GM19467 (cell line): Measurements from ENCODE around the gene UBXN1.

Experiments used
- ATAC-seq: cut with Tn5 transposase; IDR thresholded peaks from one replicate; pipeline ENCODE4 v1.9.1; 2021; ENCODE audit warnings: mild to moderate bottlenecking, moderate library complexity; ENCODE audit not compliant: unreplicated experiment

UBXN1 gene

GRCh38 chr11:62646825-62647608 is 31.9 kb downstream of the UBXN1 start:
- ATAC-seq: no peak

- ATAC-seq: peak; percentile 81
Measured at GRCh38 chr11:62645946-62646824, 32.7 kb downstream of the UBXN1 start, which contains the start of gene GANAB. Gene GANAB, minus strand, starts transcription at chr11:62646613. Its CDS starts 14 bp downstream, at chr11:62646599.

- ATAC-seq: no peak
Measured at GRCh38 chr11:62645671-62645945, 33.3 kb downstream of the UBXN1 start.

- no peak for ATAC-seq
Measured at GRCh38 chr11:62644220-62644619, 34.7 kb downstream of the UBXN1 start.

DNA sequence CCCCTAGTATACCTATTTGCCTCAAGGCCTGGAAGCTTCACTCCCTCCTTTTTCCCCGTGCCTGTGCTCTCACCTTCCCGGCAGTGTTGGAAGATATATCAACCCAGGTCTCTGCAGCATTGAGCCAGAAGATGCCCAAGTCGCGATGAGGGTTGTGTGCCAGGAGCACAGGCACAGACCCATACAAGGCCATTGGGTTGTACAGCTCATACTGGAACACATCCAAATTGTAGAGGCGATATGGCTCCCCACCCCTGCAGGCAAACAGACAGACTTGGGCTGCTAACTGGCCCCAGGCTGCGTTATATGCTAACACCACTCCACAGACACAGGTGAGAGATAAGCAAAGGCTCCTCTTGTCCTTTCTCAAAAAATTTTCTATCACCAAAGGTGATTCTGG is 46.4 kb downstream of the UBXN1 start:
- no peak for ATAC-seq

DNA sequence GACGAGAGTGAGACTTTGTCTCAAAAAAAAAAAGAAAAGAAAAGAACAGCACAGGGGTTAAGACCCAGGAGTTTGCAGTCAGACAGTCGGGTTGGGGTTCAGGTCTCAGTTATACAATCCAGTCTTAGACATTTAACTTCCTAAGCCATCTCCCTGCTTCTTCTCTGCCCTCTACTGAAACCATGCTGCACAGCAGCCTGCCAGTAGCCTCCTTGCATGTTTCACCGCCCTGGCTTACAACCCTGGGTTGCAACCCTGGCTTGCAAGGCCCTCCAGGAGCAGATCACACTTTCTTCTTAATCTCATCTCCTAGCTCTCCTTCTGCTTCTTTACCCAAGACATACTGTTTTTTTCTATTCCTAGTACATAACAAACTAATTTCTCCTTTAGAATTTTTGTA is 51.2 kb downstream of the UBXN1 start:
- no peak for ATAC-seq
